Measurements from ENCODE around the gene RFFL.
"Not testable (repeated sequence)": the region's sequence is repeated elsewhere in the genome, so short reads cannot be mapped to it uniquely, and the experiment has no call there.

RFFL gene

GRCh38 chr17:35048685-35049379 is 14.7 kb downstream of the RFFL start:
- no peak for DNase-seq (ENCODE audit: low read depth in 2 of 2)

DNA sequence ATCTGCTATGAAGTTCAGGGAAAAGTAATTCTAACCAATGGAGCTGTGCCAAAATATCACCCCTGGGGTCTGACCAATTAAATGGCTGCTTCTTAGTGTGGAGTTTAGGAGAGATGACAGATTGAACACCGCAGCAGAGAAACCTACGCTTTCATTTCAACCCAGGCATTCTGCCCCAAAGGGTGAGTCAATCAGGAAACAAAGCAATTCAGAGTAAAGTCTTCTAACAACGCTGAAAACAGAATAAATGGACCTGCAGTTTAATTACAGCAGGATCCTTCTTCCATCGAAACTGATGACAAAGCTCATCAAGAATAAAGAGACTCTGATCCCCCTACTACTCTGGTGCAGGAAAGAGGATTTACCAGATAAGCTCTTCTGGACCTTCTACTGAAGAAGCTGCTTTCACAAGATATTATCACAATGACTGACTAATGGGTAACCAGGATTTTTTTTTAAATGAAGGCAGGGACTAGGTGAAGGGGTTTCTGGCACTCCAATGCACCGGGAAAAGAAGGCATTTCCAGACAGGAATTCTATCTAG is 16.7 kb downstream of the RFFL start:
- peak in 1 of 2 donors; percentile 23 for DNase-seq (ENCODE audit: low read depth in 2 of 2)

DNA sequence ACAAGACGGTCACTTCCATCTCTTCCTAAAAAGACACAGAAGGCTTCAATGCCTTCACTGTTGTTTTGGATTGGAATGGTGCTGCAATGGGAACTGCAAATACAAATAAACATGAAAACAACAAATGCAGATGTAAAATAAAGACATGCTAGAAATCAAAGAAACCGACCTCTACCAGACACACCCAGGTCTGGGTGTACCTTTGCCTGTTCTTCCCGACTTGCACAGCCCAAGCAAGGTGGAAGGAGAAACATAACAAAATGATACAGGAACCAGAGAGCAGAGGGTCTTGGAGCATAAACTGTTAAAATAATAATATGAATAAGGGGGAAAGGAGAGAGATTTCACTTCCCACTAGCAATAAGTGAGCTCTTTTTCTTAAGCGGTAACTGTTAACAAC is 17.3 kb downstream of the RFFL start:
- DNase-seq (ENCODE audit: low read depth in 2 of 2) = no peak

DNA sequence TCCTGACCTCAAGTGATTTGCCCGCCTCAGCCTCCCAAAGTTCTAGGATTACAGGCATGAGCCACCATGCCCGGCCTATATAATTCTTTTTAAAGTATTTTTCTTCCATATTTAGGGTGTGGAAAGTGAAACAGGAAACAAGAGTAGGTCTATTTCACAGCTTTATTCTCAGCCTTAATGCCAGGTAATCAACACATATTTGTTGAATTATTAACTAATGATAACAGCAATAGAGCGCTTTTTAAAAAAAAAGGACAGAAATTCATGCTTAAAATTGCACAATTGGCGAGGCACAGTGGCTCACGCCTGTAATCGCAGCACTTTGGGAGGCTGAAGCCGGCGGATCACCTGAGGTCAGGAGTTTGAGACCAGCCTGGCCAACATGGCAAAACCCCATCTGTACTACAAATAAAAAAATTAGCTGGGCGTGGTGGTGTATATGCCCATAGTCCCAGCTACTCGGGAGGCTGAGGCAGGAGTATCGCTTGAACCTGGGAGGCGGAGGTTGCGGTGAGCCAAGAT is 18.0 kb downstream of the RFFL start:
- not testable (repeated sequence) for DNase-seq (ENCODE audit: low read depth in 2 of 2)

- no peak for DNase-seq (ENCODE audit: low read depth in 2 of 2)
Observed at GRCh38 chr17:35044181-35044580, 19.3 kb downstream of the RFFL start.

- no peak for DNase-seq (ENCODE audit: low read depth in 2 of 2)
Observed at GRCh38 chr17:35041390-35041789, 22.1 kb downstream of the RFFL start.

DNA sequence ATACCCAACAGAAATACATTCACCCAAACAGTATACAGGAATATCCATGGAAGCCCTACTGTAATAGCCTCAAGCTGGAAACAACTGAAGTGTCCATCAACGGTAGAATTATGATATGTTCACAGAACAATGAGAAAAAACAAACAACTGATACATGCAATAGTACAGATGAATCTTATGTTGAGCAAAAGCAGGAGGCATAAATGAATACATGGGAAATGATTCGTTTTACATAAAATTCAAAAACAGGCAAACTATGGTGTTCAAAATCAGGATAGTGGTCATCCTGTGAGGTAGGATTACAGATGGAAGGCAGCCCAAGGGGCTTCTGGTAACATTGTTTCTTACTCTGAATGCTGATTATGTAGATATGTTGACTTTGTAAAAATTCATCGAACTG is 25.1 kb downstream of the RFFL start:
- no peak for DNase-seq (ENCODE audit: low read depth in 2 of 2)

DNA sequence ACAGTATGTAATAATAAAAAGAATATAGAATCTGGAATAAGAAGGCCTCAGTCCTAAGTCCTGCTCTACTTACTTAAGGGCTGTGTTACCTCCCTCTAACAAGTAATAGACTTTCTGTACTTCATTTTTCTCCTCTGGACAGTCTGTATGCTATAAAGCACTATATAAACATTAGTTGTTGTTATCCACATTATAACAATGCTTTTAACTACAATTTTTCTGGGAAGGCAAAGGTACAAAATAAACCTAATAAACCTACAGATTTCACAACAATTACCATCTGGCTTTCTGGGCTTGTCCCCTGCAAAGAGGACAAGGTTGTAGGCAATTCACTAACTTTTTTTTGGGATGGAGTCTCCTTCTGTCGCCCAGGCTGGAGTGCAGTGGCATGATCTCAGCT is 32.7 kb downstream of the RFFL start:
- no peak for DNase-seq (ENCODE audit: low read depth in 2 of 2)

GRCh38 chr17:35028531-35029262 is 34.8 kb downstream of the RFFL start:
- DNase-seq (ENCODE audit: low read depth in 2 of 2) = no peak

DNA sequence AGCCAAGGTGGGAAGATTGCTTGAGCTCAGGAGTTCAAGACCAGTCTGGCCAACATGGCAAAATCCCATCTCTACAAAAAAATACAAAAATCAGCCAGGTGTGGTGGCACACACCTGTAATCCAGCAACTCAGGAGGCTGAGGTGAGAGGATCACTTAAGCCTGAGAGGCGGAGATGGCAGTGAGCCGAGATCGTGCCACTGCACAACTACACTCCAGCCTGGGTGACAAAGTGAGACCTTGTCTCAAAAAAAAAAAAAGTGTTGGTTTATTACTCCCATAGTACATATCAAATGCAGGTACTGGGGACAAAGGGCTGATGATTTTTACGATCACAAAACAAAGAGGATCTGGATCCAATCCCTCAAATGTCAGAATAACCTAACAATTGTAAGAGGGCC is 35.4 kb downstream of the RFFL start:
- not testable (repeated sequence) for DNase-seq (ENCODE audit: low read depth in 2 of 2)

- no peak for DNase-seq (ENCODE audit: low read depth in 2 of 2)
Observed at GRCh38 chr17:35025541-35025940, 38.0 kb downstream of the RFFL start.

- no peak for DNase-seq (ENCODE audit: low read depth in 2 of 2)
Observed at GRCh38 chr17:35023538-35023937, 40.0 kb downstream of the RFFL start.

DNA sequence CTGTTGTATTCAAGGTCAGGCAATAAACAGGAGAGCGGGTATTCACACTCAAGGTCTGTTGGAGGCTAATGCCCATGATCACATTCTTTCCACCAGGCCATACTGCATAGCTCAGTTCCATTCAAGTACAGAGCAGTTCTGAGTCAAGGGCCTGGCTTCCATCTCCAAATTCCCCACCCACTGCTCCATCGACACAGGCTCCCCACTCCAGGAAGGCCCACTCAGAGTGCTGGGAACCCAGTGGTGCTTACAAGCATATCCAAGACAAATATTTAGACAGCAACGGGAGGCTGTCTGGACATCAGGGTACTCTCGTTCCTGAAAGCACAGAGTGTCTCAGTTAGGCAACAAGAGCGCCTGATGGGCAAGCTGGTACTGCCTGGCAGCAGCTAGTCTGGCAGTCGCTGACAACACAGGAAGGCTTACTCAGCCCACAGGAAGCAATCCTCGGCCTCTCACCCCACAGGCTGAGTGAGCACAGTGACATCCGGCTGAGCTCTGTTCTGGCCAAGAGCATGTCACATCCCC is 40.9 kb downstream of the RFFL start:
- DNase-seq (ENCODE audit: low read depth in 2 of 2) = peak; percentile 29 to 44

- no peak for DNase-seq (ENCODE audit: low read depth in 2 of 2)
Observed at GRCh38 chr17:35021520-35022380, 41.8 kb downstream of the RFFL start.

- no peak for DNase-seq (ENCODE audit: low read depth in 2 of 2)
Observed at GRCh38 chr17:35019386-35020179, 43.9 kb downstream of the RFFL start.

- no peak for DNase-seq (ENCODE audit: low read depth in 2 of 2)
Observed at GRCh38 chr17:35018814-35019213, 44.7 kb downstream of the RFFL start.

- no peak for DNase-seq (ENCODE audit: low read depth in 2 of 2)
Observed at GRCh38 chr17:35017021-35017420, 46.5 kb downstream of the RFFL start.

DNA sequence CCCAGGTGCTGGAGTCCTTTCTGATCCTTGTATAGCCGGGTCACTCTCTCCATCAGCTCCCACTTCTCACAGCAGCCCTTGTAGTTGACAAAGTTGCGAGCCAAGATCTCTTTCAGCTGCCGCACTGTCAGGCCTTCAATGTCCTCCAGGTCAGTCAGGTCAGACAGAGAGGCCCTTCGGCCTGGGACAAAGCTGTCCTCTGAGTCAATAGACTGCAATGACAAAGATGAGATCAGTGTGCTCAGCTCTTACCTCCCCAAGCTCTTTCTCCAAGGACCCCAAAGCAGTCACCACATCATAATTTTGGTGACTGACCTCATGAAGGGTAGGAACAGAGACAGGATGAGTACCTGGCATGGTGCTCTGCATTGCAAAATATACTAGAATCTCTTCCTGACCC is 47.1 kb downstream of the RFFL start:
- DNase-seq (ENCODE audit: low read depth in 2 of 2) = no peak

DNA sequence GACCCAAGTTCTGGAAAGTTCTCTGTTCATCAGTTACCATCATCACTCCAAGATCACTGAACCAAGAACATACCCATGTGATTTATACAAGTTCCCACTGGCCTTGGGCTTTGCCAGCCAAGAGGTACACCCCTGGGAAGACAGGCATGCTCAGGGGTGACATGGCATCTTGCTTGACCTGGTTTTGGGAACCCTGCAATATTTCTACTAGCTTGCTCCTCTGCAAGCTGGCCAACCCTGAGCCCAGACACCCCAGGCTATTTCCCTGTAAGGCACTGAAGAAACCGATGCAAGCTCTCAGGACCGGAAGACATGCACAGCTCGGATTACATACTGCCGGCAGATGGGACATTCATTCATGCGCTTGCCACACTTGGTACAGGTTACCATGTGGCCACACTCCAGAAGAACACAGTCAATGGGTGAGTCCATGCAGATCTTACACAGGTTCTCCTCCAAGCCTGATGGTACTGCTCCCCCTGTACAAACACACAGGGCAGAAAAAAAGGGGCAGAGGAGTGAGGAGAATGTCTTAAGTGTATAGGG is 51.8 kb downstream of the RFFL start:
- DNase-seq (ENCODE audit: low read depth in 2 of 2) = no peak

GRCh38 chr17:35010093-35010492 is 53.4 kb downstream of the RFFL start:
- no peak for DNase-seq (ENCODE audit: low read depth in 2 of 2)

DNA sequence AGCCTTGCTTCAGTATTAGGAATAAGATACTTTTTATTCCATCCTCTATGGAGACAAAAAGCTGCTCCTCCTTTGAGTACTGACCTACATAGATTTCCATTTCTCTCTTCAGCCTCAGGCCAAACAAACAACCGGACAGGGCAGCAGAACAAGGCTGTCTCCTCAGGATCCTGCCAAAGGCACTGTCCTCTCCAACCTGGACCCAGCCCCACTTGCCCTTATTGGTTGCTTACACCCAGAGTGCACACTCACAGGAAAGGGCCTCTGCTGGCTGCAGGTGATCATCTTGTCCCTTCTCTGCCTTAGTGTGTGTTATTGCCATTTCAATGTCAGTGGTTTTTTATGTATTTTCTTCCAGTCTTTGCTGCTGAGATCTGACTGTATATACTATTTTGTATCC is 56.5 kb downstream of the RFFL start:
- DNase-seq (ENCODE audit: low read depth in 2 of 2) = no peak
